SK-N-SH (cell line): ENCODE data around the gene CMC1.

Experiments used
- YY1 ChIP-seq: IDR thresholded peaks from 2 replicates; pipeline ENCODE4 v1.4.0; 2012; ENCODE audit warnings: low read depth, mild to moderate bottlenecking
- TF ChIP-seq, protein P1 (sequence below): fragments of 200-600 bp; sonication (generic); IDR thresholded peaks from 2 replicates; pipeline ENCODE4 v1.6.1; 2017; ENCODE audit warnings: antibody characterized with exemption, mild to moderate bottlenecking, moderate library complexity
- TF ChIP-seq, protein P2 (sequence below): IDR thresholded peaks from 2 replicates; pipeline ENCODE4 v1.4.0; 2012; ENCODE audit warnings: low read depth, borderline replicate concordance

DNA sequence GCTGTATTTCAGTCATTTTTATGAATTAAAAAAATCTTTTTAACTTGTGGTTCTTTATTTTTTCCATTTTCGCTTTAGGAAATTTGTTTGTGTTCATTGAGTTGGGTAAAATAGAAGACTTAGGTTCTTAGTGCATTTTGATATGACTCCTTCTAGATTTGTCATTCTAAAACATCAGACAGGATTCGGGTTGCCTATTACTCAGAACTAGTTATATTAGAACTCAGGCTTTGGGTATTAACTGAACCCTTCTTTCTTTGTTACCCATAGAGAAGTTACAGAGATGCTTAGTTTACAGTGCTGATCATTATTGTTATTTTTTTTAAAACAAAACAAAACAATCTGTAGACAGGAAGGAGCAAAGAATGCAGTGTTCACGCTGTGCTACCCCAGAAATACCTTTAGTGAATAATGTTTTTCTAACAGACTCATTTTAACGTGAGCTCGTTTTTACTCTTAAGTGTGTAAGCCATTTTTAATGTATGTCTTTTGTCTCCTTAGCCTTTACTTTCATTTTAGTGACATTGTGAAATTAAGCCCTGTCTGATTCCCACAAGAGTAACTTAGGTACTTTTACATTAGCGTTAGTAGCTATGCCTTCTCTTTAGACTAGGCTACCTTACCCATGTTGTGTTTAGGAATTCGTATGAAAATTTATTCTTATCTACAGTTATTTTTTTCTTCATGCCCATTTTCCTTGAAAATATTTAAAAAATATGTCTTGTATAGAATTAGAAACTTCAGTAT, 53.4 kb downstream of the CMC1 start:
- TF ChIP-seq, protein P1, sequence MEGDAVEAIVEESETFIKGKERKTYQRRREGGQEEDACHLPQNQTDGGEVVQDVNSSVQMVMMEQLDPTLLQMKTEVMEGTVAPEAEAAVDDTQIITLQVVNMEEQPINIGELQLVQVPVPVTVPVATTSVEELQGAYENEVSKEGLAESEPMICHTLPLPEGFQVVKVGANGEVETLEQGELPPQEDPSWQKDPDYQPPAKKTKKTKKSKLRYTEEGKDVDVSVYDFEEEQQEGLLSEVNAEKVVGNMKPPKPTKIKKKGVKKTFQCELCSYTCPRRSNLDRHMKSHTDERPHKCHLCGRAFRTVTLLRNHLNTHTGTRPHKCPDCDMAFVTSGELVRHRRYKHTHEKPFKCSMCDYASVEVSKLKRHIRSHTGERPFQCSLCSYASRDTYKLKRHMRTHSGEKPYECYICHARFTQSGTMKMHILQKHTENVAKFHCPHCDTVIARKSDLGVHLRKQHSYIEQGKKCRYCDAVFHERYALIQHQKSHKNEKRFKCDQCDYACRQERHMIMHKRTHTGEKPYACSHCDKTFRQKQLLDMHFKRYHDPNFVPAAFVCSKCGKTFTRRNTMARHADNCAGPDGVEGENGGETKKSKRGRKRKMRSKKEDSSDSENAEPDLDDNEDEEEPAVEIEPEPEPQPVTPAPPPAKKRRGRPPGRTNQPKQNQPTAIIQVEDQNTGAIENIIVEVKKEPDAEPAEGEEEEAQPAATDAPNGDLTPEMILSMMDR: no peak
- no peak for TF ChIP-seq YY1
- TF ChIP-seq, protein P2, sequence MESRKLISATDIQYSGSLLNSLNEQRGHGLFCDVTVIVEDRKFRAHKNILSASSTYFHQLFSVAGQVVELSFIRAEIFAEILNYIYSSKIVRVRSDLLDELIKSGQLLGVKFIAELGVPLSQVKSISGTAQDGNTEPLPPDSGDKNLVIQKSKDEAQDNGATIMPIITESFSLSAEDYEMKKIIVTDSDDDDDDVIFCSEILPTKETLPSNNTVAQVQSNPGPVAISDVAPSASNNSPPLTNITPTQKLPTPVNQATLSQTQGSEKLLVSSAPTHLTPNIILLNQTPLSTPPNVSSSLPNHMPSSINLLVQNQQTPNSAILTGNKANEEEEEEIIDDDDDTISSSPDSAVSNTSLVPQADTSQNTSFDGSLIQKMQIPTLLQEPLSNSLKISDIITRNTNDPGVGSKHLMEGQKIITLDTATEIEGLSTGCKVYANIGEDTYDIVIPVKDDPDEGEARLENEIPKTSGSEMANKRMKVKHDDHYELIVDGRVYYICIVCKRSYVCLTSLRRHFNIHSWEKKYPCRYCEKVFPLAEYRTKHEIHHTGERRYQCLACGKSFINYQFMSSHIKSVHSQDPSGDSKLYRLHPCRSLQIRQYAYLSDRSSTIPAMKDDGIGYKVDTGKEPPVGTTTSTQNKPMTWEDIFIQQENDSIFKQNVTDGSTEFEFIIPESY: no peak
